AG09319 (cell line): ENCODE results near the gene GPLD1.

Experiments used
- DNase-seq: peaks from one replicate; pipeline ENCODE4 v3.0.0-alpha.2; 2010; ENCODE audit warnings: low read depth; ENCODE audit errors: extremely low read depth
- CTCF ChIP-seq: IDR thresholded peaks from 2 replicates; pipeline ENCODE4 v1.5.1; 2011; ENCODE audit warnings: low read depth, mild to moderate bottlenecking, inconsistent platforms, low read length, moderate library complexity

The GPLD1 gene

GRCh38 chr6:24506814-24507520, 17.6 kb upstream of the GPLD1 start:
- DNase-seq = no peak
- no peak for TF ChIP-seq CTCF

- TF ChIP-seq CTCF = no peak
- DNase-seq = no peak
Measured at GRCh38 chr6:24504649-24505586, 15.5 kb upstream of the GPLD1 start.

- no peak for DNase-seq
- TF ChIP-seq CTCF = no peak
Measured at GRCh38 chr6:24504287-24504648, 14.9 kb upstream of the GPLD1 start.

GRCh38 chr6:24501914-24502313, 12.5 kb upstream of the GPLD1 start:
- TF ChIP-seq CTCF = no peak
- DNase-seq = no peak

- no peak for TF ChIP-seq CTCF
- DNase-seq = no peak
Measured at GRCh38 chr6:24501374-24501773, 12.0 kb upstream of the GPLD1 start.

- DNase-seq = no peak
Measured at GRCh38 chr6:24500683-24501082, 11.3 kb upstream of the GPLD1 start.

More at GRCh38 chr6:24500683-24501082, 11.3 kb upstream of the GPLD1 start:
- TF ChIP-seq CTCF = no peak
